ENCODE measurements around the gene CTSH.

GRCh38 chr15:78880242-78880533, 64.7 kb downstream of the CTSH start:
- no peak for TF ChIP-seq EZH2 (IDR thresholded peaks at IDR 0.05; ENCODE audit: insufficient read depth, poor library complexity, severe bottlenecking)
- TF ChIP-seq EZH2phosphoT487 (IDR thresholded peaks at IDR 0.05; ENCODE audit: insufficient read depth, low read depth), result no peak

Measured in GM23248 (cell line).